ENCODE measurements around the gene SDK2.

SDK2 gene

GRCh38 chr17:73584049-73584448 lies 60.2 kb downstream of the SDK2 start:
- DNase-seq = no peak

GRCh38 chr17:73582821-73583220 lies 61.4 kb downstream of the SDK2 start:
- no peak for DNase-seq

- no peak for DNase-seq
These were observed 61.9 kb downstream of the SDK2 start for GRCh38 chr17:73582359-73582758.

- no peak for DNase-seq
These were observed 62.9 kb downstream of the SDK2 start for GRCh38 chr17:73581379-73581778.

GRCh38 chr17:73580073-73580710 lies 64.1 kb downstream of the SDK2 start:
- no peak for DNase-seq

- no peak for DNase-seq
These were observed 67.6 kb downstream of the SDK2 start for GRCh38 chr17:73576556-73577098.

- no peak for DNase-seq
These were observed 68.6 kb downstream of the SDK2 start for GRCh38 chr17:73575470-73576221.

- DNase-seq = no peak
These were observed 72.6 kb downstream of the SDK2 start for GRCh38 chr17:73571511-73572130.

GRCh38 chr17:73569762-73570319 lies 74.4 kb downstream of the SDK2 start:
- DNase-seq = no peak

- DNase-seq = no peak
These were observed 75.3 kb downstream of the SDK2 start for GRCh38 chr17:73568934-73569333.

- peak in 1 of 5 experiments; percentile 83 for DNase-seq
These were observed 77.1 kb downstream of the SDK2 start for GRCh38 chr17:73566905-73567782.

GRCh38 chr17:73564843-73565242 lies 79.4 kb downstream of the SDK2 start:
- DNase-seq = no peak

- no peak for DNase-seq
These were observed 81.3 kb downstream of the SDK2 start for GRCh38 chr17:73562896-73563295.

- DNase-seq = no peak
These were observed 83.1 kb downstream of the SDK2 start for GRCh38 chr17:73561111-73561510.

GRCh38 chr17:73560661-73561060 lies 83.6 kb downstream of the SDK2 start:
- no peak for DNase-seq

- no peak for DNase-seq
These were observed 84.7 kb downstream of the SDK2 start for GRCh38 chr17:73559532-73559931.

- no peak for DNase-seq
These were observed 88.9 kb downstream of the SDK2 start for GRCh38 chr17:73555199-73555960.

GRCh38 chr17:73554498-73554897 lies 89.7 kb downstream of the SDK2 start:
- DNase-seq = no peak

- DNase-seq = no peak
These were observed 90.9 kb downstream of the SDK2 start for GRCh38 chr17:73553311-73553710.

- no peak for DNase-seq
These were observed 91.8 kb downstream of the SDK2 start for GRCh38 chr17:73552300-73553048.

GRCh38 chr17:73551759-73552158 lies 92.5 kb downstream of the SDK2 start:
- DNase-seq = peak in 1 of 5 experiments; percentile 63
